GM12878 (cell line): ENCODE measurements around the gene MS4A2. TPM values are rescaled to one million over a fixed set of nuclear protein-coding genes. Genes with fewer than 3 reads are reported as not detected.

Source experiments
- ATAC-seq: fragments of 200-7000 bp; cut with Tn5 transposase; 3 replicates; pipeline ENCODE4 v1.9.1; 2020; ENCODE audit warnings: mild to moderate bottlenecking, moderate library complexity
- BruUV-seq: library from RNA; stranded (reverse); fragments of 400-500 nt; replicated peaks from 2 replicates; lab custom pipeline; 2021; lab: Mats Ljungman, UMichigan
- CTCF ChIA-PET: fragments of 300-600 bp; sonication (Branson Sonifier 250); formaldehyde crosslinking; extraction: SDS; loops from one replicate; lab custom pipeline; 2021; ENCODE audit warnings: inconsistent platforms; lab: Yijun Ruan, JAX
- POLR2A ChIA-PET: fragments of 350-600 bp; formaldehyde crosslinking; extraction: SDS; loops from one replicate; lab custom pipeline; 2021; ENCODE audit warnings: inconsistent platforms; lab: Charles Lee
- RAD21 ChIA-PET: fragments of 300-600 bp; sonication (Branson Sonifier 250); formaldehyde crosslinking; loops from one replicate; lab custom pipeline; 2023; ENCODE audit warnings: antibody characterized with exemption; ENCODE audit not compliant: unreplicated experiment; lab: Charles Lee
- SMC1A ChIA-PET: fragments of 300-600 bp; sonication (Branson Sonifier 250); formaldehyde crosslinking; loops from one replicate; lab custom pipeline; 2023; ENCODE audit not compliant: unreplicated experiment, uncharacterized antibody; lab: Charles Lee
- DNase-seq: peaks from one replicate; pipeline ENCODE4 v3.0.0-alpha.2; 2011; ENCODE audit warnings: low read depth, low spot score
- FAIRE-seq: peaks from 3 replicates; lab custom pipeline; 2011; peaks lifted over from hg19 to GRCh38; lab: Jason Lieb, UNC
- H2AFZ ChIP-seq: 2 replicates; pipeline ENCODE4 v1.6.0; 2011; ENCODE audit warnings: low read depth, low read length, control low read depth; ENCODE audit not compliant: control insufficient read depth
- H3K27ac ChIP-seq: 2 replicates; pipeline ENCODE4 v1.5.1; 2011; ENCODE audit warnings: control low read depth; ENCODE audit not compliant: control insufficient read depth, insufficient read depth
- H3K27me3 ChIP-seq, 2 experiments: replicated peaks in 1 of 2; 2 replicates each; pipeline versions ENCODE4 v1.6.0 to v1.6.1; 2011; ENCODE audit warnings: low read length in 1 of 2; ENCODE audit not compliant: control insufficient read depth in 2 of 2, insufficient read depth in 2 of 2
- H3K36me3 ChIP-seq, 2 experiments: 2 replicates each; pipeline ENCODE4 v1.5.1; 2011; ENCODE audit warnings: low read length in 1 of 2; ENCODE audit not compliant: control insufficient read depth in 2 of 2, insufficient read depth in 2 of 2
- H3K4me1 ChIP-seq: 2 replicates; pipeline ENCODE4 v1.6.1; 2011; ENCODE audit warnings: mild to moderate bottlenecking, low read length, moderate library complexity, mixed read lengths; ENCODE audit not compliant: control insufficient read depth, insufficient read depth
- H3K4me2 ChIP-seq: 2 replicates; pipeline ENCODE4 v1.6.0; 2011; ENCODE audit warnings: control low read depth; ENCODE audit not compliant: control insufficient read depth, insufficient read depth
- H3K4me3 ChIP-seq: fragments of 200-600 bp; sonication (generic); 2 replicates; pipeline ENCODE4 v1.5.1; 2016
- H3K79me2 ChIP-seq: 2 replicates; pipeline ENCODE4 v1.6.0; 2011; ENCODE audit warnings: low read length; ENCODE audit not compliant: control insufficient read depth, insufficient read depth
- H3K9ac ChIP-seq: 2 replicates; pipeline ENCODE4 v1.8.0; 2011; ENCODE audit warnings: low read length, control low read depth, mixed read lengths; ENCODE audit not compliant: control insufficient read depth, insufficient read depth
- H3K9me3 ChIP-seq: replicated peaks from 3 replicates; pipeline ENCODE4 v1.5.1; 2011; ENCODE audit warnings: mild to moderate bottlenecking, low read length; ENCODE audit not compliant: control insufficient read depth, insufficient read depth
- H4K20me1 ChIP-seq: 2 replicates; pipeline ENCODE4 v1.6.0; 2011; ENCODE audit not compliant: control insufficient read depth, insufficient read depth
- EED ChIP-seq: sonication (generic); IDR thresholded peaks from 2 replicates; pipeline ENCODE4 v1.6.1; 2016; ENCODE audit warnings: antibody characterized with exemption, low read depth
- FOXK2 ChIP-seq: fragments of 450-650 bp; IDR thresholded peaks from 2 replicates; pipeline ENCODE4 v1.6.1; 2017; ENCODE audit warnings: mild to moderate bottlenecking, moderate library complexity
- HDAC2 ChIP-seq: fragments of 200-600 bp; sonication (generic); IDR thresholded peaks from 2 replicates; pipeline ENCODE4 v1.6.1; 2017
- IKZF1 ChIP-seq: fragments of 450-650 bp; conservative IDR thresholded peaks from 2 replicates; pipeline ENCODE4 v1.6.1; 2017; ENCODE audit warnings: antibody characterized with exemption, mild to moderate bottlenecking
- KAT2A ChIP-seq: conservative IDR thresholded peaks from 2 replicates; pipeline ENCODE4 v1.6.1; 2011; ENCODE audit warnings: low read depth, low read length; ENCODE audit not compliant: control insufficient read depth
- RCOR1 ChIP-seq: conservative IDR thresholded peaks from 2 replicates; pipeline ENCODE4 v1.6.1; 2012; ENCODE audit warnings: low read depth, low read length, improper control_type of control experiment
- SREBF1 ChIP-seq: IDR thresholded peaks from 2 replicates; pipeline ENCODE4 v1.6.1; 2012; ENCODE audit warnings: mild to moderate bottlenecking, low read length
- SRF ChIP-seq, 2 experiments: IDR thresholded peaks; 2 replicates each; pipeline ENCODE4 v1.6.1; 2011; ENCODE audit warnings: low read depth in 2 of 2, low read length in 2 of 2, mild to moderate bottlenecking in 1 of 2, moderate library complexity in 1 of 2
- ZNF217 ChIP-seq: fragments of 450-650 bp; IDR thresholded peaks from 2 replicates; pipeline ENCODE4 v1.6.1; 2017; ENCODE audit warnings: antibody characterized with exemption, mild to moderate bottlenecking
- WGBS: methylation state at CpG from one replicate; pipeline ENCODE4 v1.1.6; 2016; ENCODE audit warnings: low lambda C conversion rate; ENCODE audit not compliant: insufficient replicate concordance, insufficient coverage; ENCODE audit errors: missing lambda C conversion rate; 5-methylcytosine and 5-hydroxymethylcytosine counted together
- in situ Hi-C: fragments of 300-500 bp; cut with MboI; formaldehyde crosslinking; loops from 9 replicates; pipeline ENCODE4 v1.14.3; 2018; ENCODE audit warnings: mixed read lengths
- intact Hi-C: fragments of 100-400 bp; cut with micrococcal nuclease; formaldehyde crosslinking; loops from one replicate; pipeline ENCODE4 v1.14.2; 2022; ENCODE audit not compliant: unreplicated experiment
- polyA plus RNA-seq, 11 experiments: library from polyadenylated mRNA; depleted of rRNA in 4 of 11; unstranded in 6 of 11; stranded (reverse) in 5 of 11; fragments of >200 nt; fragmentation: Nextera tagmentation in 4 of 11; fragmentation: Illumina TruSeq in 1 of 11; extraction: Ambion mirVana in 4 of 11; extraction: Trizol in 1 of 11; gene quantifications; 1 replicate in 1 of 11; 2 replicates in 10 of 11; pipeline versions ENCODE4 v1.2.1 to v1.2.3, GENCODE V29; 2011 to 2016; ENCODE audit warnings: inconsistent platforms in 2 of 11, missing spikeins in 2 of 11, low read depth in 1 of 11
- total RNA-seq, 4 experiments: library from RNA; depleted of rRNA in 3 of 4; stranded (reverse); fragments of >200 nt in 3 of 4; fragmentation: Illumina TruSeq in 1 of 4; extraction: Trizol in 1 of 4; gene quantifications; 2 replicates each; pipeline versions ENCODE4 v1.2.1 to v1.2.3, GENCODE V29; 2013 to 2021
- TF ChIP-seq, protein P1 (sequence below): fragments of 150-350 bp; IDR thresholded peaks from 2 replicates; pipeline ENCODE4 v1.6.1; 2014; ENCODE audit warnings: mild to moderate bottlenecking, low read depth, low read length
- TF ChIP-seq, protein P2 (sequence below): fragments of 450-650 bp; IDR thresholded peaks from 2 replicates; pipeline ENCODE4 v1.6.1; 2017; ENCODE audit warnings: borderline replicate concordance
- TF ChIP-seq, protein P3 (sequence below): fragments of 450-650 bp; IDR thresholded peaks from 2 replicates; pipeline ENCODE4 v1.6.1; 2016; ENCODE audit warnings: mild to moderate bottlenecking
- TF ChIP-seq, protein P4 (sequence below): fragments of 450-650 bp; formaldehyde crosslinking; IDR thresholded peaks from 2 replicates; pipeline ENCODE4 v1.5.0; 2022; ENCODE audit warnings: mild to moderate bottlenecking, missing genetic modification characterization

MS4A2 gene
- total and polyA plus RNA-seq, 10 of the 15 experiments (the other 5 are each of a cell fraction or from before 2014, with no cell fraction given): not detected

DNA sequence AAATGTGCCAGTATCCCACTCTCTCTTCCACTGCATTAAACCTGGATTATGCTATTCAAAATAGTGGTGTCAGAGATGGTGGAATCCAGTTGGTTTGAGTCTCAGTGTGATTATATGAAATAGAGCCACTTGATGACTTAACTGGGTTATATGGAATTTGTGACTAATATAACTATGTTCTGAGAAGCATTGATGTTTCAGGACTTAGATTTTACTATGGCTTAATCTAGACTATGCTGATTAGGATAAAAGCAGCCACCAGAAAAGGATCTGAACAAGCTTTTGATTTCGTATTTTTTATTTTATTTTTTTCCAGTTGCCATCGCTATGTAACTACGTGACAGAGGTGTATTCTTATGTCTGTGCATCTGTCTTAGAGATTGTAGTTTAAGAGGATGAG lies 55.3 kb downstream of the MS4A2 start (continued):
- TF ChIP-seq, protein P1, sequence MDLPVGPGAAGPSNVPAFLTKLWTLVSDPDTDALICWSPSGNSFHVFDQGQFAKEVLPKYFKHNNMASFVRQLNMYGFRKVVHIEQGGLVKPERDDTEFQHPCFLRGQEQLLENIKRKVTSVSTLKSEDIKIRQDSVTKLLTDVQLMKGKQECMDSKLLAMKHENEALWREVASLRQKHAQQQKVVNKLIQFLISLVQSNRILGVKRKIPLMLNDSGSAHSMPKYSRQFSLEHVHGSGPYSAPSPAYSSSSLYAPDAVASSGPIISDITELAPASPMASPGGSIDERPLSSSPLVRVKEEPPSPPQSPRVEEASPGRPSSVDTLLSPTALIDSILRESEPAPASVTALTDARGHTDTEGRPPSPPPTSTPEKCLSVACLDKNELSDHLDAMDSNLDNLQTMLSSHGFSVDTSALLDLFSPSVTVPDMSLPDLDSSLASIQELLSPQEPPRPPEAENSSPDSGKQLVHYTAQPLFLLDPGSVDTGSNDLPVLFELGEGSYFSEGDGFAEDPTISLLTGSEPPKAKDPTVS: no peak
- TF ChIP-seq, protein P2, sequence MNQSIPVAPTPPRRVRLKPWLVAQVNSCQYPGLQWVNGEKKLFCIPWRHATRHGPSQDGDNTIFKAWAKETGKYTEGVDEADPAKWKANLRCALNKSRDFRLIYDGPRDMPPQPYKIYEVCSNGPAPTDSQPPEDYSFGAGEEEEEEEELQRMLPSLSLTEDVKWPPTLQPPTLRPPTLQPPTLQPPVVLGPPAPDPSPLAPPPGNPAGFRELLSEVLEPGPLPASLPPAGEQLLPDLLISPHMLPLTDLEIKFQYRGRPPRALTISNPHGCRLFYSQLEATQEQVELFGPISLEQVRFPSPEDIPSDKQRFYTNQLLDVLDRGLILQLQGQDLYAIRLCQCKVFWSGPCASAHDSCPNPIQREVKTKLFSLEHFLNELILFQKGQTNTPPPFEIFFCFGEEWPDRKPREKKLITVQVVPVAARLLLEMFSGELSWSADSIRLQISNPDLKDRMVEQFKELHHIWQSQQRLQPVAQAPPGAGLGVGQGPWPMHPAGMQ: no peak

DNA sequence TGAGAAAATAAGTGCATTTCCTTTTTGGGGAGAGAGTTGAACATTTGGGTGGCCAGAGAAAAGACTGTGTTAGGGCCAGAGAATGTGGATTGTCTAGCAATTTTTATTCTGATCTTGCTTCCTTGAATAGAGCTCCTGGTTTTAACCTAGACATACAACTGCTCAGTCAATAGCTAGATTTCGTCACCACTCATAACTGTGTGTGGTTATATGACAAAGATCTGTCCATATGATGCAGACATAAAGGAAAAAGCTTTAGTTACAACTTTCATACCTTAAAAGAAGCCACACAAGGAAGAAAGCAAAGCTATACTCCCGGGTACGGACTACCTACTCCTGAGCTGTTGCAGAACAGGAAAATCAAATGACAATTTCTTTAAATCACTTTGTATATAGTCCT lies 57.2 kb downstream of the MS4A2 start:
- POLR2A ChIA-PET: interaction anchor here (0.5 kb wide), 1 partner anchor 185 kb away, joined by 10 read pairs; no protein-coding TSS in a partner anchor
- WGBS: 12% methylated on average over 3 of the region's 3 CpGs
- no TSS peak for BruUV-seq
- DNase-seq (no peak), FAIRE-seq (no peak), ATAC-seq (no peak)
- TF ChIP-seq HDAC2 (no peak), KAT2A (no peak), ZNF217 (no peak), EED (no peak), SREBF1 (no peak), RCOR1 (no peak), FOXK2 (no peak), SRF (IDR thresholded peaks at IDR 0.05; ENCODE audit: low read depth in 2 of 2, low read length in 2 of 2) (no peak), IKZF1 (no peak)
- TF ChIP-seq, protein P3, sequence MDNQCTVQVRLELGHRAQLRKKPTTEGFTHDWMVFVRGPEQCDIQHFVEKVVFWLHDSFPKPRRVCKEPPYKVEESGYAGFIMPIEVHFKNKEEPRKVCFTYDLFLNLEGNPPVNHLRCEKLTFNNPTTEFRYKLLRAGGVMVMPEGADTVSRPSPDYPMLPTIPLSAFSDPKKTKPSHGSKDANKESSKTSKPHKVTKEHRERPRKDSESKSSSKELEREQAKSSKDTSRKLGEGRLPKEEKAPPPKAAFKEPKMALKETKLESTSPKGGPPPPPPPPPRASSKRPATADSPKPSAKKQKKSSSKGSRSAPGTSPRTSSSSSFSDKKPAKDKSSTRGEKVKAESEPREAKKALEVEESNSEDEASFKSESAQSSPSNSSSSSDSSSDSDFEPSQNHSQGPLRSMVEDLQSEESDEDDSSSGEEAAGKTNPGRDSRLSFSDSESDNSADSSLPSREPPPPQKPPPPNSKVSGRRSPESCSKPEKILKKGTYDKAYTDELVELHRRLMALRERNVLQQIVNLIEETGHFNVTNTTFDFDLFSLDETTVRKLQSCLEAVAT: no peak
- TF ChIP-seq, protein P4, sequence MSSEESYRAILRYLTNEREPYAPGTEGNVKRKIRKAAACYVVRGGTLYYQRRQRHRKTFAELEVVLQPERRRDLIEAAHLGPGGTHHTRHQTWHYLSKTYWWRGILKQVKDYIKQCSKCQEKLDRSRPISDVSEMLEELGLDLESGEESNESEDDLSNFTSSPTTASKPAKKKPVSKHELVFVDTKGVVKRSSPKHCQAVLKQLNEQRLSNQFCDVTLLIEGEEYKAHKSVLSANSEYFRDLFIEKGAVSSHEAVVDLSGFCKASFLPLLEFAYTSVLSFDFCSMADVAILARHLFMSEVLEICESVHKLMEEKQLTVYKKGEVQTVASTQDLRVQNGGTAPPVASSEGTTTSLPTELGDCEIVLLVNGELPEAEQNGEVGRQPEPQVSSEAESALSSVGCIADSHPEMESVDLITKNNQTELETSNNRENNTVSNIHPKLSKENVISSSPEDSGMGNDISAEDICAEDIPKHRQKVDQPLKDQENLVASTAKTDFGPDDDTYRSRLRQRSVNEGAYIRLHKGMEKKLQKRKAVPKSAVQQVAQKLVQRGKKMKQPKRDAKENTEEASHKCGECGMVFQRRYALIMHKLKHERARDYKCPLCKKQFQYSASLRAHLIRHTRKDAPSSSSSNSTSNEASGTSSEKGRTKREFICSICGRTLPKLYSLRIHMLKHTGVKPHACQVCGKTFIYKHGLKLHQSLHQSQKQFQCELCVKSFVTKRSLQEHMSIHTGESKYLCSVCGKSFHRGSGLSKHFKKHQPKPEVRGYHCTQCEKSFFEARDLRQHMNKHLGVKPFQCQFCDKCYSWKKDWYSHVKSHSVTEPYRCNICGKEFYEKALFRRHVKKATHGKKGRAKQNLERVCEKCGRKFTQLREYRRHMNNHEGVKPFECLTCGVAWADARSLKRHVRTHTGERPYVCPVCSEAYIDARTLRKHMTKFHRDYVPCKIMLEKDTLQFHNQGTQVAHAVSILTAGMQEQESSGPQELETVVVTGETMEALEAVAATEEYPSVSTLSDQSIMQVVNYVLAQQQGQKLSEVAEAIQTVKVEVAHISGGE (CRISPR knock-in tag): no peak
- no peak overlapping the region for H3K27ac ChIP-seq
- intact Hi-C loops (no loop called here), in situ Hi-C loops (no loop called here)
- RAD21 ChIA-PET: interaction anchor here (0.9 kb wide), 1 partner anchor 105 kb away, joined by 3 read pairs; no protein-coding TSS in a partner anchor
- no peaks in the 10 kb centered on the region for H3K9me3 ChIP-seq
- no peaks in the 10 kb centered on the region for H3K4me1 ChIP-seq
- CTCF ChIA-PET: no interaction called here
- no peaks in the 10 kb centered on the region for H3K36me3 ChIP-seq
- H3K4me3 ChIP-seq: no peak overlapping the region
- H3K4me2 ChIP-seq: no peak overlapping the region
- no peak overlapping the region for H2AFZ ChIP-seq
- no peak overlapping the region for H3K9ac ChIP-seq
- H4K20me1 ChIP-seq: no peaks in the 10 kb centered on the region
- no peaks in the 10 kb centered on the region for H3K27me3 ChIP-seq
- SMC1A ChIA-PET: interaction anchor here (0.6 to 1.8 kb wide), 3 partner anchors 10 to 84 kb away, joined by 3 to 6 read pairs (median 3); no protein-coding TSS in a partner anchor
- H3K79me2 ChIP-seq: no peaks in the 10 kb centered on the region
